Panc1 (cell line): ENCODE results near the gene SCN9A. TPM values are rescaled to one million over a fixed set of nuclear protein-coding genes. Genes with fewer than 3 reads are reported as not detected.
"Not testable (repeated sequence)": the region's sequence is repeated elsewhere in the genome, so short reads cannot be mapped to it uniquely, and the experiment has no call there.

ENCODE experiments used
- ATAC-seq: fragments of 200-7000 bp; cut with Tn5 transposase; 2 replicates; pipeline ENCODE4 v1.9.1; 2020; ENCODE audit warnings: mild to moderate bottlenecking, moderate library complexity
- BruUV-seq: library from RNA; stranded (reverse); fragments of 400-500 nt; replicated peaks from 2 replicates; lab custom pipeline; 2021; lab: Mats Ljungman, UMichigan
- CTCF ChIA-PET: fragments of 300-600 bp; sonication (Branson Sonifier 250); formaldehyde crosslinking; loops from one replicate; lab custom pipeline; 2022; ENCODE audit warnings: antibody characterized with exemption; lab: Charles Lee
- POLR2A ChIA-PET: fragments of 300-600 bp; sonication (Branson Sonifier 250); formaldehyde crosslinking; loops from one replicate; lab custom pipeline; 2022; ENCODE audit warnings: antibody characterized with exemption; lab: Charles Lee
- DNase-seq: peaks from one replicate; pipeline ENCODE4 v3.0.0-alpha.2; 2010; ENCODE audit warnings: low read depth, low spot score
- H3K27ac ChIP-seq: 2 replicates; pipeline ENCODE4 v1.5.1; 2011; ENCODE audit warnings: mild to moderate bottlenecking, low read length, inconsistent platforms
- H3K27me3 ChIP-seq: fragments of 200-500 bp; sonication (Bioruptor generic); 2 replicates; pipeline ENCODE4 v1.6.0; 2014; ENCODE audit warnings: low read length, inconsistent platforms; ENCODE audit not compliant: control insufficient read depth, insufficient read depth
- H3K36me3 ChIP-seq: fragments of 200-500 bp; sonication (Bioruptor generic); 2 replicates; pipeline ENCODE4 v1.5.1; 2014; ENCODE audit warnings: inconsistent platforms, mild to moderate bottlenecking, low read length, moderate library complexity; ENCODE audit not compliant: control insufficient read depth, insufficient read depth
- H3K4me1 ChIP-seq: 2 replicates; pipeline ENCODE4 v1.5.1; 2011; ENCODE audit warnings: inconsistent platforms, mild to moderate bottlenecking, low read length, moderate library complexity; ENCODE audit not compliant: control insufficient read depth, insufficient read depth
- H3K4me3 ChIP-seq, 2 experiments: 2 replicates each; pipeline ENCODE4 v1.5.1; 2011 to 2012; ENCODE audit warnings: low read depth in 2 of 2, low read length in 2 of 2, mild to moderate bottlenecking in 2 of 2, inconsistent platforms in 1 of 2, moderate library complexity in 1 of 2
- H3K9me3 ChIP-seq: fragments of 200-500 bp; sonication (Bioruptor generic); 2 replicates; pipeline ENCODE4 v1.5.1; 2014; ENCODE audit warnings: low read depth, mild to moderate bottlenecking, inconsistent platforms, low read length, moderate library complexity; ENCODE audit not compliant: control insufficient read depth, insufficient read depth
- POLR2AphosphoS5 ChIP-seq: IDR thresholded peaks from 2 replicates; pipeline ENCODE4 v1.6.1; 2012; ENCODE audit warnings: mild to moderate bottlenecking, low read depth, low read length, moderate library complexity
- SIN3A ChIP-seq: IDR thresholded peaks from 2 replicates; pipeline ENCODE4 v1.6.1; 2012; ENCODE audit warnings: low read depth, mild to moderate bottlenecking, low read length, moderate library complexity, borderline replicate concordance; ENCODE audit not compliant: insufficient read depth
- TCF7L2 ChIP-seq: IDR thresholded peaks from 2 replicates; pipeline ENCODE4 v1.6.1; 2011; ENCODE audit warnings: mild to moderate bottlenecking, low read depth, low read length, inconsistent platforms
- in situ Hi-C: cut with HindIII; loops from 2 replicates; pipeline ENCODE4 v1.10.0; 2016; ENCODE audit warnings: low sequenced_read_pairs, low pct_unique_long_range_greater_than_20kb
- intact Hi-C: fragments of 100-400 bp; cut with micrococcal nuclease; formaldehyde crosslinking; loops from one replicate; pipeline ENCODE4 v1.10.0; 2022; ENCODE audit not compliant: unreplicated experiment
- total RNA-seq: library from RNA; stranded (reverse); gene quantifications from one replicate; pipeline ENCODE4 v1.2.1, GENCODE V29; 2021; ENCODE audit not compliant: unreplicated experiment
- TF ChIP-seq, protein P1 (sequence below), 2 experiments: IDR thresholded peaks; 2 replicates each; pipeline ENCODE4 v1.6.1; 2011 to 2012; ENCODE audit warnings: low read depth in 2 of 2, control low read depth in 1 of 2, low read length in 1 of 2, mild to moderate bottlenecking in 1 of 2, moderate library complexity in 1 of 2; ENCODE audit not compliant: insufficient read depth in 1 of 2
- TF ChIP-seq, protein P2 (sequence below): fragments of 450-650 bp; IDR thresholded peaks from 2 replicates; pipeline ENCODE4 v1.5.1; 2017; ENCODE audit warnings: mild to moderate bottlenecking

The SCN9A gene
- total RNA-seq, 1 experiment from 2014 or later: 0.10 TPM

DNA sequence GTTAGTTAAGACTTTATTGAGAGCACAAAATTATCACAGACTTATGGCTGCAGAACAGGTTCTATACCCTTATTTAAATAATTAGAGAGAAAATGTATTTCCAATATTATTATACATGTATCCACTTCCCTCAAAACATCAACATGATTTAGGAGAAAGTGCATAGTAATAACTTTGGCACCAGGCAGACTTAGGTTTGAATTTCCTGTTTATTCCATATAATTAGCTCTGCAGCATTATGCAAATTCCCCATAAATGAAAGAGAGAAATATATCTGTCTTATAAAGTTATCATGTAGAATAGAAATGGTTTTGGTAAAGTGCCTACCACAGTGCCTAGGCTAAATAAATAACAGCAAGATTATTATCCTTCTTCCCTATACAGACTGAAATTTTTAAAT, 15.3 kb downstream of the SCN9A start:
- CTCF ChIA-PET: no interaction called here
- ATAC-seq: no peak
- DNase-seq: no peak
- Histone ChIP-seq H3K27me3 (no peaks in the 10 kb centered on the region), H3K27ac (no peak overlapping the region), H3K36me3 (no peaks in the 10 kb centered on the region), H3K4me1 (no peaks in the 10 kb centered on the region), H3K4me3 (no peak overlapping the region), H3K9me3 (no peaks in the 10 kb centered on the region)
- in situ Hi-C loops (no loop called here), intact Hi-C loops (loop anchor here (2.0 to 5.0 kb wide), 2 partner anchors 58 to 157 kb away; no protein-coding TSS in a partner anchor)
- no TSS peak for BruUV-seq
- TF ChIP-seq, protein P1, sequence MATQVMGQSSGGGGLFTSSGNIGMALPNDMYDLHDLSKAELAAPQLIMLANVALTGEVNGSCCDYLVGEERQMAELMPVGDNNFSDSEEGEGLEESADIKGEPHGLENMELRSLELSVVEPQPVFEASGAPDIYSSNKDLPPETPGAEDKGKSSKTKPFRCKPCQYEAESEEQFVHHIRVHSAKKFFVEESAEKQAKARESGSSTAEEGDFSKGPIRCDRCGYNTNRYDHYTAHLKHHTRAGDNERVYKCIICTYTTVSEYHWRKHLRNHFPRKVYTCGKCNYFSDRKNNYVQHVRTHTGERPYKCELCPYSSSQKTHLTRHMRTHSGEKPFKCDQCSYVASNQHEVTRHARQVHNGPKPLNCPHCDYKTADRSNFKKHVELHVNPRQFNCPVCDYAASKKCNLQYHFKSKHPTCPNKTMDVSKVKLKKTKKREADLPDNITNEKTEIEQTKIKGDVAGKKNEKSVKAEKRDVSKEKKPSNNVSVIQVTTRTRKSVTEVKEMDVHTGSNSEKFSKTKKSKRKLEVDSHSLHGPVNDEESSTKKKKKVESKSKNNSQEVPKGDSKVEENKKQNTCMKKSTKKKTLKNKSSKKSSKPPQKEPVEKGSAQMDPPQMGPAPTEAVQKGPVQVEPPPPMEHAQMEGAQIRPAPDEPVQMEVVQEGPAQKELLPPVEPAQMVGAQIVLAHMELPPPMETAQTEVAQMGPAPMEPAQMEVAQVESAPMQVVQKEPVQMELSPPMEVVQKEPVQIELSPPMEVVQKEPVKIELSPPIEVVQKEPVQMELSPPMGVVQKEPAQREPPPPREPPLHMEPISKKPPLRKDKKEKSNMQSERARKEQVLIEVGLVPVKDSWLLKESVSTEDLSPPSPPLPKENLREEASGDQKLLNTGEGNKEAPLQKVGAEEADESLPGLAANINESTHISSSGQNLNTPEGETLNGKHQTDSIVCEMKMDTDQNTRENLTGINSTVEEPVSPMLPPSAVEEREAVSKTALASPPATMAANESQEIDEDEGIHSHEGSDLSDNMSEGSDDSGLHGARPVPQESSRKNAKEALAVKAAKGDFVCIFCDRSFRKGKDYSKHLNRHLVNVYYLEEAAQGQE (IDR thresholded peaks at IDR 0.05; ENCODE audit: insufficient read depth in 1 of 2, low read depth in 2 of 2, low read length in 1 of 2): no peak
- TF ChIP-seq SIN3A (no peak), POLR2AphosphoS5 (no peak), TCF7L2 (no peak)
- TF ChIP-seq, protein P2, sequence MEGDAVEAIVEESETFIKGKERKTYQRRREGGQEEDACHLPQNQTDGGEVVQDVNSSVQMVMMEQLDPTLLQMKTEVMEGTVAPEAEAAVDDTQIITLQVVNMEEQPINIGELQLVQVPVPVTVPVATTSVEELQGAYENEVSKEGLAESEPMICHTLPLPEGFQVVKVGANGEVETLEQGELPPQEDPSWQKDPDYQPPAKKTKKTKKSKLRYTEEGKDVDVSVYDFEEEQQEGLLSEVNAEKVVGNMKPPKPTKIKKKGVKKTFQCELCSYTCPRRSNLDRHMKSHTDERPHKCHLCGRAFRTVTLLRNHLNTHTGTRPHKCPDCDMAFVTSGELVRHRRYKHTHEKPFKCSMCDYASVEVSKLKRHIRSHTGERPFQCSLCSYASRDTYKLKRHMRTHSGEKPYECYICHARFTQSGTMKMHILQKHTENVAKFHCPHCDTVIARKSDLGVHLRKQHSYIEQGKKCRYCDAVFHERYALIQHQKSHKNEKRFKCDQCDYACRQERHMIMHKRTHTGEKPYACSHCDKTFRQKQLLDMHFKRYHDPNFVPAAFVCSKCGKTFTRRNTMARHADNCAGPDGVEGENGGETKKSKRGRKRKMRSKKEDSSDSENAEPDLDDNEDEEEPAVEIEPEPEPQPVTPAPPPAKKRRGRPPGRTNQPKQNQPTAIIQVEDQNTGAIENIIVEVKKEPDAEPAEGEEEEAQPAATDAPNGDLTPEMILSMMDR: no peak
- POLR2A ChIA-PET: no interaction called here

DNA sequence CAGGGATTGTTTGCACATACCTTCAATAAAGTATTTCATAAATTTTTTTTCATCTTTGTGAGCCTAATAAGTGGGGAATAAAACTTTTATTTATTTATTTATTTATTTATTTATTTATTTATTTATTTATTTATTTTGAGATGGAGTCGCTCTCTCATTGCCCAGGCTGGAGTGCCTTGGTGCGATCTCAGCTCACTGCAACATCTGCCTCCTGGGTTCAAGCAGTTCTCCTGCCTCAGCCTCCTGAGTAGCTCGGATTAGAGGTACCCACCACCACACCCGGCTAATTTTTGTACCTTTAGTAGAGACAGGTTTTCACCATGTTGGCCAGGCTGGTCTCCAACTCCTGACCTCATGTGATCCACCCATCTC, 17.8 kb downstream of the SCN9A start:
- intact Hi-C loops, POLR2A ChIA-PET, H3K27ac ChIP-seq, H3K9me3 ChIP-seq, H3K4me3 ChIP-seq, DNase-seq, in situ Hi-C loops, BruUV-seq, H3K27me3 ChIP-seq, H3K36me3 ChIP-seq, ATAC-seq, H3K4me1 ChIP-seq: not testable (repeated sequence)
- CTCF ChIA-PET: interaction anchor here (0.7 kb wide), 1 partner anchor 156 kb away, joined by 8 read pairs; no protein-coding TSS in a partner anchor

DNA sequence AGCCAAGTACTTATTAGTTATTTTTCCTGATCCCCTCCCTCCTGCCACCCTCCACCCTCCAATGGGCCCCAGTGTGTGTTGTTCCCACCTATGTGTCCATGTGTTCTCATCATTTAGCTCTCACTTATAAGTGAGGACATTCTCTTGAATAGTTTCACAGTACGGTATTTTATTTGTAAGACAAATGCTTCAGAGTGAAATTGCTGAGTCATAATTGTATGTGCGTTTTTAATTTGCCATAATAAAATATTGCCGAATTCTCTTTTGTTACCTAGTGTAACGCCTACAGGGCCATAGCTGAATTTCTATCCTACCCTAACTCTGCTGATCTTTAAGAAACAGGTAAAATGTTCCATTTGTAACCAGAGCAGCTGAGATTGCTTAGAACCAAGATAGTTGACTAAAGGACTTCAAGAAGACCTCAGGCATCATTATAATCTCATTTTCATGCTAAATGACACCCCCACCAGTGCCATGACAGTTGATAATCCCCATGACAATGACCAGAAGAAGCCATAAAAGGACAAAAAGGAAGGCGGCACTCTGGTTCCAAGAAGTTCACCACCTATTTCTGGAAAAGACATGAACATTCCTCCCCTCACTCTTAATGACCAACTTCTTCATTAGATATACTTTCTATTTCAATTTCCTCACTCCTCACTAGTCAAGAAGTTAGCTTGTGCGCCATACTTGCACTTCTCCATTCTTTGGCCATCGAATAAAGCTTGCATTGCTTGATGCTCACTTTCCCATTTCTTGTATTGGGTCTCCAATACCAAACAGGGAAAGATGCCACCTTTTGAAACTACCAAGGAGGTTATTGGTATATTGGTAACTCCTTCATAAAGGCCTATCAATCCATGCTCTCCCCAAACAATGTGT, 18.4 kb downstream of the SCN9A start:
- CTCF ChIA-PET: no interaction called here
- no peaks in the 10 kb centered on the region for H3K36me3 ChIP-seq
- in situ Hi-C loops: no loop called here
- H3K9me3 ChIP-seq: no peaks in the 10 kb centered on the region
- no peak overlapping the region for H3K27ac ChIP-seq
- H3K4me1 ChIP-seq: no peaks in the 10 kb centered on the region
- no peak for DNase-seq
- intact Hi-C loops: no loop called here
- ATAC-seq: no peak
- H3K4me3 ChIP-seq: no peak overlapping the region
- TF ChIP-seq POLR2AphosphoS5 (no peak), TCF7L2 (no peak), SIN3A (no peak)
- TF ChIP-seq, protein P1 (IDR thresholded peaks at IDR 0.05; ENCODE audit: insufficient read depth in 1 of 2, low read depth in 2 of 2, low read length in 1 of 2): no peak
- TF ChIP-seq, protein P2: no peak
- POLR2A ChIA-PET: no interaction called here
- no peaks in the 10 kb centered on the region for H3K27me3 ChIP-seq
- BruUV-seq: no TSS peak
